Aorta (tissue), 5 donors: ENCODE results near the gene NGRN. TPM values are rescaled to one million over a fixed set of nuclear protein-coding genes. Genes with fewer than 3 reads are reported as not detected.
"Not testable (repeated sequence)": the region's sequence is repeated elsewhere in the genome, so short reads cannot be mapped to it uniquely, and the experiment has no call there.

ENCODE experiments used
- ATAC-seq: fragments of 200-7000 bp; cut with Tn5 transposase; one replicate; pipeline ENCODE4 v1.9.1; 2022; ENCODE audit warnings: moderate library complexity; ENCODE audit not compliant: low FRiP score
- DNase-seq, 2 donors: peaks; one replicate each; pipeline ENCODE4 v3.0.0-alpha.2; 2020
- H3K27ac ChIP-seq, 2 donors: one replicate each; pipeline ENCODE4 v1.5.1; 2013; ENCODE audit warnings: low read length in 2 of 2, mild to moderate bottlenecking in 2 of 2, moderate library complexity in 2 of 2, control low read depth in 1 of 2, inconsistent platforms in 1 of 2, low read depth in 1 of 2
- H3K27me3 ChIP-seq, 2 donors: one replicate each; pipeline ENCODE4 v1.6.1; 2013; ENCODE audit warnings: control low read depth in 1 of 2, low read length in 1 of 2, mild to moderate bottlenecking in 1 of 2, moderate library complexity in 1 of 2; ENCODE audit not compliant: insufficient read depth in 2 of 2, control insufficient read depth in 1 of 2
- H3K36me3 ChIP-seq, 2 donors: one replicate each; pipeline ENCODE4 v1.6.1; 2013; ENCODE audit warnings: control low read depth in 1 of 2, low read length in 1 of 2, mild to moderate bottlenecking in 1 of 2; ENCODE audit not compliant: insufficient read depth in 2 of 2, control insufficient read depth in 1 of 2
- H3K4me1 ChIP-seq, 2 donors: one replicate each; pipeline ENCODE4 v1.6.1; 2013; ENCODE audit warnings: low read length in 2 of 2, control low read depth in 1 of 2, mild to moderate bottlenecking in 1 of 2, moderate library complexity in 1 of 2; ENCODE audit not compliant: insufficient read depth in 2 of 2, control insufficient read depth in 1 of 2
- H3K4me3 ChIP-seq, 2 donors: one replicate each; pipeline ENCODE4 v1.5.1; 2013; ENCODE audit warnings: low read length in 2 of 2, control low read depth in 1 of 2, mild to moderate bottlenecking in 1 of 2
- H3K9me3 ChIP-seq: one replicate; pipeline ENCODE4 v1.6.1; 2013; ENCODE audit warnings: mild to moderate bottlenecking, low read length; ENCODE audit not compliant: control insufficient read depth
- WGBS, 2 donors: extraction: QIAGEN DNeasy Blood & Tissue Kit; methylation state at CpG; one replicate each; pipeline ENCODE4 v1.1.7; 2013; 5-methylcytosine and 5-hydroxymethylcytosine counted together
- intact Hi-C, 2 donors: fragments of 100-400 bp; cut with DNase I; formaldehyde crosslinking; loops; one replicate each; pipeline versions ENCODE4 v1.14.2 to v1.15.0; 2022
- polyA plus RNA-seq, 2 donors: library from polyadenylated mRNA; stranded (reverse); fragments of 200-250 nt; gene quantifications; one replicate each; pipeline ENCODE4 v1.2.3, GENCODE V29; 2013
- total RNA-seq, 2 donors: library from RNA; stranded (reverse); fragmentation: NEBNext Ultra II Directional; extraction: Animal tissue kit (Norgen Biotek cat#: 25700); gene quantifications; one replicate each; pipeline ENCODE4 v1.2.1, GENCODE V29; 2021
- donor health status: healthy with polysubstance abuse.
- donor health status: Bipolar disorder and iron deficiency.
- donor health status: DM: no; HTN: no; CAD: no.
- donor health status: DM: no; HTN: no; CAD: no.
- donor health status: DM: yes; HTN: yes; CAD: no.

NGRN gene
- total and polyA plus RNA-seq, 4 donors = 75.6 to 120 (median 84.7) TPM

DNA sequence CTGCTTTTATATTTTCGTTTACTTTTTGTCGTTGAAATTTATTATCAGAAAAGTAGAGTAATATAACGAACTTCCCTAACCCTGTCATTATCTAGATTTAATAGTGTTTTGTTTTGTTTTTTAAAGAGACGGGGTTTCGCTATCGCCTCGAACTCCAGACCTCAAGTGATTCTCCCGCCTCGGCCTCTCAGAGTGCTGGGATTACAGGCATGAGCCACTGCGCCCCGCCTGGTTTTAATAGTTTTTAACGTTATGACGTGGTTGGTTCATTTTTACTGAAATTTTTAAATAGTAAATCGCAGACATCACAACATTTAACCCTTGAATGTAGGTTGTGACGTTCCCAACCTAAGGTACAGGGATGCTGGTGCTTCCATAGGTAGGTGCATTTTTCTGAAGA is 1.0 kb downstream of the NGRN start:
- Histone ChIP-seq H3K4me1 (no peaks in the 10 kb centered on the region), H3K27me3 (no peaks in the 10 kb centered on the region), H3K36me3 (peaks cover 4 to 5% of the 10 kb centered on the region in 2 donors), H3K9me3 (no peaks in the 10 kb centered on the region), H3K27ac (no peak overlapping the region), H3K4me3 (peak overlapping the region; percentile 80 to 81)
- DNase-seq = no peak
- intact Hi-C loops = loop anchor here in 1 of 2 donors (5.0 kb wide), 1 partner anchor 34 kb away; the partner anchor contains the start of genes CIB1 and GDPGP1
- ATAC-seq = no peak
- 4 to 6% methylated on average over 15 of the region's 15 CpGs for WGBS, 2 donors

DNA sequence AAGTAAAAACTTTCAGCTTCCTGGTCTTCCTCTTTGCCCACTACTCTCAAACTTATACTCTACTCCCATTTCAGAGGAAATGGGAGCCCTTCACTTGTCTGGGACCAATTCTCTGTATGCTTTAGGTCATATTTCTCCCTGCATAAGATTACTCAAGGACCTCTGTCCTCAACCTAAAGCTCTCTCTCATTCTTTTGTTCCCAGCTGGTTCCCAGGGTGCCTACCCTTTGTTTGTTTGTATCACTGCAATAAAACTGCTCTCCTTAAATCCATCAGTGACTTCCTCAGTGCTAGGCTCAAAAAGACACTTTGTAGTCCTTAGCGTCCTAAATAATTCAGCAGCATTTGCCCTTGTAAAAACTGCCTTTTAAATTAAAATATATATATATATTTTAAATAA is 2.9 kb downstream of the NGRN start:
- no peaks in the 10 kb centered on the region for H3K27me3 ChIP-seq
- no peak for ATAC-seq
- DNase-seq = no peak
- WGBS, 2 donors = 36 to 43% methylated on average over 1 of the region's 1 CpG
- no peaks in the 10 kb centered on the region for H3K4me1 ChIP-seq
- no peak overlapping the region for H3K4me3 ChIP-seq
- intact Hi-C loops = loop anchor here in 1 of 2 donors (5.0 kb wide), 1 partner anchor 36 kb away; the partner anchor contains the start of genes CIB1 and GDPGP1
- H3K27ac ChIP-seq = no peak overlapping the region
- no peaks in the 10 kb centered on the region for H3K9me3 ChIP-seq
- H3K36me3 ChIP-seq = peaks cover 6% of the 10 kb centered on the region in 2 donors

GRCh38 chr15:90270502-90271150 is 5.2 kb downstream of the NGRN start:
- H3K27me3 ChIP-seq = no peaks in the 10 kb centered on the region
- no peaks in the 10 kb centered on the region for H3K4me1 ChIP-seq
- no peak overlapping the region for H3K4me3 ChIP-seq
- 87 to 90% methylated on average over 10 of the region's 10 CpGs for WGBS, 2 donors
- H3K9me3 ChIP-seq = no peaks in the 10 kb centered on the region
- H3K27ac ChIP-seq = no peak overlapping the region
- ATAC-seq = no peak
- DNase-seq = no peak
- intact Hi-C loops = no loop called here
- peaks cover 6 to 8% of the 10 kb centered on the region in 2 donors for H3K36me3 ChIP-seq

- Histone ChIP-seq H3K27ac (no peak overlapping the region), H3K36me3 (peaks cover 6 to 8% of the 10 kb centered on the region in 2 donors), H3K4me1 (no peaks in the 10 kb centered on the region), H3K27me3 (no peaks in the 10 kb centered on the region), H3K4me3 (no peak overlapping the region), H3K9me3 (no peaks in the 10 kb centered on the region)
- intact Hi-C loops = no loop called here
- DNase-seq (no peak), ATAC-seq (no peak)
- WGBS, 2 donors = 67 to 74% methylated on average over 7 of the region's 7 CpGs
Observed at GRCh38 chr15:90271459-90272166, 6.1 kb downstream of the NGRN start.

DNA sequence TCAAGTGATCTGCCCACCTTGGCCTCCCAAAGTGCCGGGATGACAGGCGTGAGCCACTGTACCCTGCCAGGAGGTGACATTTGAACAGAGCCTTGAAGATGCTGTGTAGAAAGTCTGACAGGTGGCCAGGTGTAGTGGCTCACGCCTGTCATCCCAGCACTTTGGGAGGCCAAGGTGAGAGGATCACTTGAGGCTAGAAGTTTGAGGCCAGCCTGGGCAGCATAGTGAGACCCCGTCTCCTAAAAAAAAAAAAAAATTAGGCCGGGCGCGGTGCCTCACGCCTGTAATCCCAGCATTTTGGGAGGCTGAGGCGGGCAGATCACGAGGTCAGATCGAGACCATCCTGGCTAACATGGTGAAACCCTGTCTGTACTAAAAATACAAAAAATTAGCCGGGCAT is 13.0 kb downstream of the NGRN start:
- intact Hi-C loops, H3K9me3 ChIP-seq, H3K4me1 ChIP-seq, H3K27ac ChIP-seq, H3K27me3 ChIP-seq, H3K4me3 ChIP-seq, H3K36me3 ChIP-seq, DNase-seq, ATAC-seq: not testable (repeated sequence)
- 98% methylated on average over 12 of the region's 12 CpGs for WGBS, 2 donors

DNA sequence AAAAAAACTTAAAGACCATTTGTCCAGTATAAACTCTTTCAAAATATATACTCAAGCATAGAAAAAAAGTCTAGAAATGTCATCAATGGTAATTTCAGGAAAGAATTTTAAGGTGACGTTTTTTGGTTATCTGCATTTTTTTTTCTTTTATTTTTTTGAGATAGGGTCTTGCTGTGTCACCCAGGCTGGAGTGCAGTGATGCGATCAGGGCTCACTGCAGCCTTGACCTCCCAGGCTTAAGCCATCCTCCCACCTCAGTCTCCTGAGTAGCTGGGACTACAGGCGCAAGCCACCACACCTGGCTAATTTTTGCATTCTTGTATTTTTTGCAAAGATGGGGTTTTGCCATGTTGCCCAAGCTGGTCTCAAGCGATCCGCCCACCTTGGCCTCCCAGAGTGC is 15.3 kb downstream of the NGRN start:
- DNase-seq, H3K36me3 ChIP-seq, H3K27ac ChIP-seq, H3K4me1 ChIP-seq, H3K9me3 ChIP-seq, ATAC-seq, H3K27me3 ChIP-seq, intact Hi-C loops, H3K4me3 ChIP-seq: not testable (repeated sequence)
- 87 to 88% methylated on average over 5 of the region's 5 CpGs for WGBS, 2 donors

DNA sequence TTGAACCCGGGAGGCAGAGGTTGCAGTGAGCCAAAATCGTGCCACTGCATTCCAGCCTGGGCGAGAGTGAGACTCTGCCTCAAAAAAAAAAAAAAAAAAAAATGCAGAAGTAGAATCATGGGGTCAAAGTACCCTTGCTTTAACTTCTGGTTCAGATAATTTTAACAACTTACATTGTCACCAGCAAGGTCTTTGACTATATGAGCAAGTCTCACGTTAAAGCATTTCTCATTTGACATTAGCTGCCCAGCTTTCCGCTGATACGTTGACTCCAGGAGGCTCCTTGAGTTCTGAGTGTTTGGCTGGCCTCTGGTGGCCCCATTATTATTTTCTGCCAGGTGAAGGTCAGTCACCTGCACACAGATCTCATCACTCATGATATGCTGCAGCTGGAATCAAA is 16.2 kb downstream of the NGRN start:
- H3K4me3 ChIP-seq, H3K9me3 ChIP-seq, H3K27me3 ChIP-seq, H3K4me1 ChIP-seq, DNase-seq, H3K27ac ChIP-seq, H3K36me3 ChIP-seq, intact Hi-C loops, ATAC-seq: not testable (repeated sequence)
- 77 to 83% methylated on average over 6 of the region's 6 CpGs for WGBS, 2 donors

DNA sequence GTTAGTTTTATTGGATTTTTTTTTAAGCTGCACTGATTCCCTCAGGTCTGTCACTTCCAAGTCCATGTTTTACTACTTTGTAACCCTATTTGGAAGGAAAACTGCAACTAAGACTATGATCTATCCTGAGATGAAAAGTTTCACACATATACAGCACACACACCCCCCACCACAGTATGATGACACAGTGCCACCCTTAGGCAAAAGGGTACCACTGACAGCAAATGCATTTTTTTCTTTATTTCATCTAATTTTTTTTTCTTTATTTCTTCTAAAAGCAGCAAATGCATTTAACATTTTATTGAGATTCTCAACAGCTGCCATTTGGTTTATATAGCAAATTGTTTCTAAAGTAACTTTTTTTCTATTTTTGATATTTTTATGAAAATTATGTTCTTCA is 21.2 kb downstream of the NGRN start:
- Histone ChIP-seq H3K36me3 (no peaks in the 10 kb centered on the region), H3K27ac (no peak overlapping the region), H3K4me1 (no peaks in the 10 kb centered on the region), H3K27me3 (no peaks in the 10 kb centered on the region), H3K4me3 (no peak overlapping the region), H3K9me3 (no peaks in the 10 kb centered on the region)
- no peak for ATAC-seq
- intact Hi-C loops = no loop called here
- DNase-seq = no peak

GRCh38 chr15:90287101-90287500 is 21.6 kb downstream of the NGRN start:
- Histone ChIP-seq H3K27ac (no peak overlapping the region), H3K27me3 (no peaks in the 10 kb centered on the region), H3K4me1 (no peaks in the 10 kb centered on the region), H3K4me3 (no peak overlapping the region), H3K36me3 (no peaks in the 10 kb centered on the region), H3K9me3 (no peaks in the 10 kb centered on the region)
- 56 to 57% methylated on average over 5 of the region's 5 CpGs for WGBS, 2 donors
- ATAC-seq (no peak), DNase-seq (no peak)
- intact Hi-C loops = no loop called here
